Measurements from ENCODE around the gene TSHR. TPM values are rescaled to one million over a fixed set of nuclear protein-coding genes. Genes with fewer than 3 reads are reported as not detected.

Gene TSHR
- total and polyA plus RNA-seq, 2 of the 4 experiments (the other 2 are of a cell fraction) = not detected

DNA sequence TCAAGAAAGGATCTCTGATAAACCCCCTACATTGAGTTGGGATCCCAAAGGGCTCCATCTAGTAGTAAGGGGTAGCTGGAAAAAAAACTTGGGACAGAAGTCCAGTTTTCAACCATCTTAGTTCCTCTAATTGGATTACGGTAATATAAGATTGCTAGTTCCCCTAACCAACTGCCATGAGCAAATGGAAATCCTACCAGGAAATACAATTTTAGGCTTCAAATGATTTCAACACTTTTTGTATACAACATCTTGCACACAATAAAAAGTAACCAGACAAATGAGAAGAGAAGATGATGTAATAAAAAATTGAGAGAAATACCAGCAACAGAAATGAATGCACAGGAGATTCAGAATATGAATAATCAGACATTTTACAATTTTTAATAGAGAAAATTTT lies 73.0 kb downstream of the TSHR start:
- Histone ChIP-seq H3K4me2 (ENCODE audit: low read depth, low read length) (no peak overlapping the region), H2AK9ac (replicated peaks; ENCODE audit: low read depth, low read length, poor library complexity) (no peak overlapping the region), H3K9me3 (ENCODE audit: control insufficient read depth, insufficient read depth, low read length) (no peaks in the 10 kb centered on the region), H2AFZ (replicated peaks; ENCODE audit: low read length, poor library complexity) (no peak overlapping the region), H3K23ac (ENCODE audit: low read depth, low read length) (no peak overlapping the region), H4K20me1 (ENCODE audit: insufficient read depth, low read length) (no peaks in the 10 kb centered on the region), H2BK5ac (ENCODE audit: low read depth, low read length, poor library complexity, severe bottlenecking) (no peak overlapping the region), H3K27ac (ENCODE audit: insufficient read depth, low read length) (no peak overlapping the region), H3K9me1 (ENCODE audit: insufficient read depth, low read length) (no peaks in the 10 kb centered on the region), H3K9ac (ENCODE audit: low read depth, low read length) (no peak overlapping the region), H3K18ac (ENCODE audit: low read depth, low read length) (no peak overlapping the region), H3K4me3 (ENCODE audit: insufficient read depth, low read depth, low read length) (no peak overlapping the region), H3K4me1 (ENCODE audit: control insufficient read depth, insufficient read depth, low read length) (no peaks in the 10 kb centered on the region), H3K79me1 (ENCODE audit: low read depth in 1 of 2, low read length in 2 of 2) (no peaks in the 10 kb centered on the region), H2BK15ac (ENCODE audit: low read depth, low read length) (no peak overlapping the region), H3K27me3 (ENCODE audit: control insufficient read depth, insufficient read depth, low read length) (no peaks in the 10 kb centered on the region), H2BK120ac (ENCODE audit: low read depth, low read length) (no peak overlapping the region), H4K5ac (ENCODE audit: low read depth, low read length) (no peak overlapping the region), H4K8ac (ENCODE audit: low read depth in 2 of 2, low read length in 2 of 2) (no peak overlapping the region), H3K14ac (replicated peaks; ENCODE audit: low read depth, low read length) (no peak overlapping the region), H2BK20ac (ENCODE audit: low read depth, low read length) (no peak overlapping the region), H2AK5ac (ENCODE audit: low read depth, low read length) (no peak overlapping the region), H4K91ac (ENCODE audit: insufficient read depth, low read depth, low read length) (no peak overlapping the region), H3K56ac (ENCODE audit: extremely low read depth, insufficient read depth, low read length) (no peak overlapping the region), H3K4ac (ENCODE audit: low read depth, low read length) (no peak overlapping the region), H3K36me3 (ENCODE audit: control insufficient read depth, insufficient read depth, low read length) (no peaks in the 10 kb centered on the region)
- no TSS peak for BruUV-seq (replicated peaks)
- in situ Hi-C loops (cut with MboI; ENCODE audit: low sequenced_read_pairs) = no loop called here
- TF ChIP-seq RAD21 (IDR thresholded peaks at IDR 0.05; ENCODE audit: low read length) (no peak), POLR2A (IDR thresholded peaks at IDR 0.05; ENCODE audit: low read depth, low read length) (no peak), MAZ (IDR thresholded peaks at IDR 0.05; ENCODE audit: borderline replicate concordance, low read depth, low read length) (no peak), USF2 (IDR thresholded peaks at IDR 0.05; ENCODE audit: low read depth, low read length) (no peak), MAFK (IDR thresholded peaks at IDR 0.05; ENCODE audit: low read depth, low read length) (no peak), RFX5 (IDR thresholded peaks at IDR 0.05; ENCODE audit: low read depth, low read length) (no peak), FOS (IDR thresholded peaks at IDR 0.05; ENCODE audit: low read depth, low read length) (no peak), RCOR1 (IDR thresholded peaks at IDR 0.05; ENCODE audit: insufficient replicate concordance, low read length) (no peak), CHD1 (IDR thresholded peaks at IDR 0.05; ENCODE audit: low read depth, low read length) (no peak), MXI1 (IDR thresholded peaks at IDR 0.05; ENCODE audit: borderline replicate concordance, low read depth, low read length) (no peak), BHLHE40 (IDR thresholded peaks at IDR 0.05; ENCODE audit: low read depth, low read length) (no peak), SMC3 (IDR thresholded peaks at IDR 0.05; ENCODE audit: low read depth, low read length) (no peak), CEBPB (IDR thresholded peaks at IDR 0.05; ENCODE audit: low read depth, low read length) (no peak), NFE2L2 (IDR thresholded peaks at IDR 0.05; ENCODE audit: low read depth, low read length) (no peak)
- TF ChIP-seq, protein P1, sequence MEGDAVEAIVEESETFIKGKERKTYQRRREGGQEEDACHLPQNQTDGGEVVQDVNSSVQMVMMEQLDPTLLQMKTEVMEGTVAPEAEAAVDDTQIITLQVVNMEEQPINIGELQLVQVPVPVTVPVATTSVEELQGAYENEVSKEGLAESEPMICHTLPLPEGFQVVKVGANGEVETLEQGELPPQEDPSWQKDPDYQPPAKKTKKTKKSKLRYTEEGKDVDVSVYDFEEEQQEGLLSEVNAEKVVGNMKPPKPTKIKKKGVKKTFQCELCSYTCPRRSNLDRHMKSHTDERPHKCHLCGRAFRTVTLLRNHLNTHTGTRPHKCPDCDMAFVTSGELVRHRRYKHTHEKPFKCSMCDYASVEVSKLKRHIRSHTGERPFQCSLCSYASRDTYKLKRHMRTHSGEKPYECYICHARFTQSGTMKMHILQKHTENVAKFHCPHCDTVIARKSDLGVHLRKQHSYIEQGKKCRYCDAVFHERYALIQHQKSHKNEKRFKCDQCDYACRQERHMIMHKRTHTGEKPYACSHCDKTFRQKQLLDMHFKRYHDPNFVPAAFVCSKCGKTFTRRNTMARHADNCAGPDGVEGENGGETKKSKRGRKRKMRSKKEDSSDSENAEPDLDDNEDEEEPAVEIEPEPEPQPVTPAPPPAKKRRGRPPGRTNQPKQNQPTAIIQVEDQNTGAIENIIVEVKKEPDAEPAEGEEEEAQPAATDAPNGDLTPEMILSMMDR (conservative IDR thresholded peaks at IDR 0.05; ENCODE audit: low read depth, low read length) = no peak
- TF ChIP-seq, protein P2, sequence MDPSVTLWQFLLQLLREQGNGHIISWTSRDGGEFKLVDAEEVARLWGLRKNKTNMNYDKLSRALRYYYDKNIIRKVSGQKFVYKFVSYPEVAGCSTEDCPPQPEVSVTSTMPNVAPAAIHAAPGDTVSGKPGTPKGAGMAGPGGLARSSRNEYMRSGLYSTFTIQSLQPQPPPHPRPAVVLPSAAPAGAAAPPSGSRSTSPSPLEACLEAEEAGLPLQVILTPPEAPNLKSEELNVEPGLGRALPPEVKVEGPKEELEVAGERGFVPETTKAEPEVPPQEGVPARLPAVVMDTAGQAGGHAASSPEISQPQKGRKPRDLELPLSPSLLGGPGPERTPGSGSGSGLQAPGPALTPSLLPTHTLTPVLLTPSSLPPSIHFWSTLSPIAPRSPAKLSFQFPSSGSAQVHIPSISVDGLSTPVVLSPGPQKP (IDR thresholded peaks at IDR 0.05; ENCODE audit: borderline replicate concordance, low read depth, low read length) = no peak
- dilution Hi-C loops (cut with HindIII; ENCODE audit: low sequenced_read_pairs, unreplicated experiment) = no loop called here
- no CpG with 5 or more reads among the region's 1 CpG for WGBS, 2 experiments (ENCODE audit: extremely low coverage in 2 of 2, insufficient read length in 1 of 2)
- POLR2A ChIA-PET (ENCODE audit: unreplicated experiment) = no interaction called here
- intact Hi-C loops (cut with micrococcal nuclease) = no loop called here
- ATAC-seq (ENCODE audit: low read depth) = no peak
- no peak for DNase-seq
- CTCF ChIA-PET = no interaction called here
